ENCODE data around the gene KRTAP10-6.

GRCh38 chr21:44596068-44596725 lies 3.9 kb upstream of the KRTAP10-6 start:
- TF ChIP-seq CTCF (IDR thresholded peaks at IDR 0.05; ENCODE audit: low read depth, low read length) (no peak), EZH2phosphoT487 (IDR thresholded peaks at IDR 0.05; ENCODE audit: low read depth) (no peak)

Data from OCI-LY3 (cell line).